Liver (tissue), 9 donors: Measurements from ENCODE around the gene B3GNT9. TPM values are rescaled to one million over a fixed set of nuclear protein-coding genes. Genes with fewer than 3 reads are reported as not detected.

Source experiments
- DNase-seq: peaks from one replicate; pipeline ENCODE4 v3.0.0-alpha.2; 2017; ENCODE audit warnings: low spot score
- H3K27ac ChIP-seq, 2 donors: one replicate each; pipeline ENCODE4 v1.7.0; 2013; ENCODE audit warnings: inconsistent platforms in 2 of 2, low read length in 2 of 2, control low read depth in 1 of 2, low read depth in 1 of 2, mild to moderate bottlenecking in 1 of 2
- H3K27me3 ChIP-seq, 4 donors: one replicate each; pipeline versions ENCODE4 v1.6.1 to v1.7.0; 2013; ENCODE audit warnings: low read length in 3 of 4, inconsistent platforms in 1 of 4, mild to moderate bottlenecking in 1 of 4, moderate library complexity in 1 of 4; ENCODE audit not compliant: control insufficient read depth in 4 of 4, insufficient read depth in 4 of 4
- H3K36me3 ChIP-seq, 4 donors: one replicate each; pipeline versions ENCODE4 v1.6.1 to v1.7.0; 2013; ENCODE audit warnings: low read length in 3 of 4, mild to moderate bottlenecking in 3 of 4, low read depth in 1 of 4, moderate library complexity in 1 of 4; ENCODE audit not compliant: control insufficient read depth in 4 of 4, insufficient read depth in 3 of 4
- H3K4me1 ChIP-seq, 4 donors: one replicate each; pipeline versions ENCODE4 v1.6.1 to v1.7.0; 2013; ENCODE audit warnings: low read length in 3 of 4, mild to moderate bottlenecking in 3 of 4, moderate library complexity in 1 of 4; ENCODE audit not compliant: control insufficient read depth in 4 of 4, insufficient read depth in 4 of 4
- H3K4me3 ChIP-seq, 3 donors: one replicate each; pipeline versions ENCODE4 v1.6.1 to v1.7.0; 2013; ENCODE audit warnings: low read length in 3 of 3, control low read depth in 1 of 3, low read depth in 1 of 3, mild to moderate bottlenecking in 1 of 3
- H3K9ac ChIP-seq, 2 donors: one replicate each; pipeline ENCODE4 v1.7.0; 2013; ENCODE audit warnings: low read length in 2 of 2, mild to moderate bottlenecking in 2 of 2, moderate library complexity in 2 of 2, control low read depth in 1 of 2, low read depth in 1 of 2
- H3K9me3 ChIP-seq, 4 donors: one replicate each; pipeline versions ENCODE4 v1.6.1 to v1.7.0; 2013; ENCODE audit warnings: low read length in 3 of 4; ENCODE audit not compliant: control insufficient read depth in 4 of 4
- EGR1 ChIP-seq, 2 donors: IDR thresholded peaks; 2 replicates each; pipeline ENCODE4 v1.6.1; 2016 to 2018; ENCODE audit warnings: antibody characterized with exemption in 2 of 2, low read depth in 2 of 2
- FOXA1 ChIP-seq: IDR thresholded peaks from 2 replicates; pipeline ENCODE4 v1.6.1; 2016; ENCODE audit warnings: antibody characterized with exemption
- GABPA ChIP-seq, 2 donors: IDR thresholded peaks in 1 of 2; conservative IDR thresholded peaks in 1 of 2; 2 replicates each; pipeline ENCODE4 v1.6.1; 2016; ENCODE audit warnings: antibody characterized with exemption in 2 of 2, mild to moderate bottlenecking in 1 of 2, moderate library complexity in 1 of 2
- HNF4A ChIP-seq, 2 donors: conservative IDR thresholded peaks; 2 replicates each; pipeline ENCODE4 v1.6.1; 2016; ENCODE audit warnings: antibody characterized with exemption in 2 of 2, mild to moderate bottlenecking in 2 of 2
- HNF4G ChIP-seq: IDR thresholded peaks from 2 replicates; pipeline ENCODE4 v1.6.1; 2016; ENCODE audit warnings: antibody characterized with exemption
- JUND ChIP-seq, 2 donors: IDR thresholded peaks; 2 replicates each; pipeline ENCODE4 v1.6.1; 2016; ENCODE audit warnings: antibody characterized with exemption in 2 of 2
- NR2F2 ChIP-seq: IDR thresholded peaks from 2 replicates; pipeline ENCODE4 v1.6.1; 2016; ENCODE audit warnings: antibody characterized with exemption
- RAD21 ChIP-seq, 2 donors: IDR thresholded peaks; 2 replicates each; pipeline ENCODE4 v1.6.1; 2016; ENCODE audit warnings: antibody characterized with exemption in 2 of 2, mild to moderate bottlenecking in 2 of 2
- RXRA ChIP-seq, 2 donors: IDR thresholded peaks; 2 replicates each; pipeline ENCODE4 v1.6.1; 2017 to 2018; ENCODE audit warnings: antibody characterized with exemption in 2 of 2, mild to moderate bottlenecking in 1 of 2
- TAF1 ChIP-seq: conservative IDR thresholded peaks from 2 replicates; pipeline ENCODE4 v1.6.1; 2016; ENCODE audit warnings: antibody characterized with exemption, mild to moderate bottlenecking
- YY1 ChIP-seq: IDR thresholded peaks from 2 replicates; pipeline ENCODE4 v1.6.1; 2016; ENCODE audit warnings: antibody characterized with exemption, mild to moderate bottlenecking
- whole genome bisulfite sequencing: extraction: QIAGEN DNeasy Blood & Tissue Kit; methylation state at CpG from one replicate; pipeline ENCODE4 v1.1.7; 2013; 5-methylcytosine and 5-hydroxymethylcytosine counted together
- polyA plus RNA-seq, 2 donors: library from polyadenylated mRNA; stranded (reverse) in 1 of 2; unstranded in 1 of 2; fragments of 200-250 nt in 1 of 2; fragments of >200 nt in 1 of 2; fragmentation: Nextera tagmentation in 1 of 2; extraction: Ambion mirVana in 1 of 2; gene quantifications; one replicate each; pipeline versions ENCODE4 v1.2.1 to v1.2.3, GENCODE V29; 2013 to 2015
- total RNA-seq, 2 donors: library from RNA; depleted of rRNA; stranded (reverse); fragments of >200 nt; gene quantifications; one replicate each; pipeline ENCODE4 v1.2.3, GENCODE V29; 2014
- TF ChIP-seq, protein P1 (sequence below): fragments of 150-350 bp; IDR thresholded peaks from 2 replicates; pipeline ENCODE4 v1.5.1; 2017; ENCODE audit warnings: improper control_type of control experiment, low read depth, low read length; ENCODE audit not compliant: missing input control
- TF ChIP-seq, protein P2 (sequence below): IDR thresholded peaks from 2 replicates; pipeline ENCODE4 v1.6.1; 2016; ENCODE audit warnings: antibody characterized with exemption
- TF ChIP-seq, protein P3 (sequence below): IDR thresholded peaks from 2 replicates; pipeline ENCODE4 v1.6.1; 2016; ENCODE audit warnings: antibody characterized with exemption
- TF ChIP-seq, protein P4 (sequence below): IDR thresholded peaks from 2 replicates; pipeline ENCODE4 v1.6.1; 2016; ENCODE audit warnings: antibody characterized with exemption
- donor health status: healthy.
- donor health status: healthy.
- donor health status: healthy.
- donor health status: healthy.
- donor health status: healthy.

The B3GNT9 gene
- total and polyA plus RNA-seq, 4 donors: 0.43 to 2.3 (median 1.4) TPM

DNA sequence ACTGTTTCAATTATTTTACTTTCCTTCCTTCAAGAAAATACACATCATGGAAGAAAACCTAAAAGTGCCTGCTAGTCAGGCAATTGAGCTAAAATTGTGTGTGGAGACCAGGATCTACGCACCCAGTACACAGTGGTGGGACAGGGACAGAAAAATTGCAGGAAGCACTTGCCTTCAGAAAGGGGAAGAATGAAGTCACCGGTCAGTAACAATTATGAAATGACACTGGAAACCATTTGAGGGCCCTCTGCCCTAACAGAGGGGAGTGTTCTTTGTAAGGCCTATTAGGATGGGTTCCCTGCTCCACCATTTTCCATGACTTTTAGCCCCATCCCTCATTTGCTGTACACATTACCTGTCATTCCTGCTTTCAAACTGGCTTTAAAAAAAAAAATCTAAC is 45.6 kb downstream of the B3GNT9 start:
- Histone ChIP-seq H3K4me1 (peaks cover 0 to 9% (median 5%) of the 10 kb centered on the region in 4 donors), H3K27ac (no peak overlapping the region), H3K9ac (no peak overlapping the region), H3K27me3 (no peaks in the 10 kb centered on the region), H3K9me3 (no peaks in the 10 kb centered on the region), H3K4me3 (no peak overlapping the region), H3K36me3 (peaks cover 0 to 4% (median 0%) of the 10 kb centered on the region in 4 donors)
- no peak for TF ChIP-seq EGR1 (IDR thresholded peaks at IDR 0.05; ENCODE audit: low read depth in 2 of 2)
- WGBS: 83% methylated on average over 2 of the region's 2 CpGs
- DNase-seq: no peak

DNA sequence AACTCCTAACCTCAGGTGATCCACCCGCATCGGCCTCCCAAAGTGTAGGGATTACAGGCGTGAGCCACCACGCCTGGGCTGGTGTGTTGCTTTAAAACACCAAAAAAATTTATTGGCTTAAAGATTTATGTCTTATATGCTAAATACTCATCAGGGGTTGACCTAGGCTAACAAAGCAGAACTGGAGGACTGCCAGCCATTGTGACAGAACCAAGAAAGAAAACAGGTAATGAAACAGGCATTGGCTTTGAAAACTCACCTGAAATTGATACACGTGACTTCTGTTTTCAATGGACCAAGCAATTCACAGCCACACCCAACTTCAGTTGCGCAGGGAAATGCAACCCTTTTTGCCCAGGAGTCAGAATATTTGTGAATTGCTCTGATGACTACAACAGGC is 46.0 kb downstream of the B3GNT9 start:
- no peaks in the 10 kb centered on the region for H3K27me3 ChIP-seq
- no peak overlapping the region for H3K4me3 ChIP-seq
- no peaks in the 10 kb centered on the region for H3K9me3 ChIP-seq
- no peak overlapping the region for H3K27ac ChIP-seq
- DNase-seq: no peak
- H3K4me1 ChIP-seq: peaks cover 0 to 9% (median 4%) of the 10 kb centered on the region in 4 donors
- no peak overlapping the region for H3K9ac ChIP-seq
- WGBS: 78% methylated on average over 6 of the region's 6 CpGs
- TF ChIP-seq TAF1: no peak
- H3K36me3 ChIP-seq: peaks cover 0 to 5% (median 0%) of the 10 kb centered on the region in 4 donors

DNA sequence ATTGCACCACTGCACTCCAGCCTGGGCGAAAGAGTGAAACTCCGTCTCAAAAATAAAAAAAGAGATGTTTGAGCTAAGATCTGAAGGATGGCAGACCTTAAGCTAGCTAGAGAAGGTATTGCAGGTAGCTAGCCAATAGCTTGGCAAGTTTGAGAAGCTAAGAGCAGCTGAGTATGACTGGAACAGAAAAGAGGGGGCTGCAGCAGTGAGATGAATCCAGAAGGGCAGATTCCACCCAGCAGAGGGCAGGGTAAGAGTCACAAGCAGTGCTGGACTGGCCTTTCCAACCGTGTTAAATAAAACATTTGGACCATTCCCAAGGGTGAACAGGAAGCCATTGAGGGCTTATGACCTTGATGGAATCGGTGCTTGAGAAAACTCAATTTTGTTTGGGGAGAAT is 46.7 kb downstream of the B3GNT9 start:
- WGBS: 44% methylated on average over 4 of the region's 4 CpGs

DNA sequence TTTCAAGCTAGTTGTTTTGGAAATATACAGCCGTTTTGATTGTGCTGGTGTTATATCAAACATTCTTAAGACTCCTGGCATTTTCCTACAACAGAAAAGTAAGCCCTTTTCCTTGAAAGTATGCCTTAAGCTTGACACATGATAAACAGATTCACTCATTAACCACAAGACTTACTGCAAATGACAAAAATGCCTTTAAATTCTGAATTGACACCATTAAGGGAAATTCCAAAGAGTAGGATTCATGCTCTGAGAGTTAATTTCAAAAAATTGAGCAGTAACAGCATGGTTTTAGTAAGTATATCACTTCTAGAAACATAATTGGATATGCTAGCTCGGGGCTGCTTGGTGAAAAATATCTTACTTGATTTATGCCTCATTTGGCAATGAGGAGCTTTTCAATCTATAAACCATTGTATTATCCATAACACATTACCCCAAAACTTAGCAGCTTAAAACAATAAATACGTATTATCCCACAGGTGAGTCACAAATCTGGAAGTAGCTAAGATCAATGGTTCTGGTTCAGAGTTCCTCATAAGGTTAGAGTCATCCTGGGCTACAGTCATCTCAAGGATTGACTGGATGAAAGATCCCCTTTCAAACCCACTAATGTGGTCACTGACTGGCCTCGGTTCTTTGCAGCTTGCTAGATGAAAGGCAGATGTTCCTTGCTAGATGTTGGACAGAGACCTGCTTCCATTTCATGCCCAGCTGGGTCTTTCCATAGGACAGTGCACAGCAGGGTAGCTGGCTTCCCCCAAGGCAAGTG is 49.3 kb downstream of the B3GNT9 start:
- H3K4me1 ChIP-seq: peaks cover 0 to 3% (median 0%) of the 10 kb centered on the region in 4 donors
- peaks cover 0 to 12% (median 4%) of the 10 kb centered on the region in 4 donors for H3K36me3 ChIP-seq
- no peak overlapping the region for H3K4me3 ChIP-seq
- no peaks in the 10 kb centered on the region for H3K9me3 ChIP-seq
- no peak overlapping the region for H3K9ac ChIP-seq
- DNase-seq: no peak
- WGBS: 95% methylated on average over 4 of the region's 4 CpGs
- no peak overlapping the region for H3K27ac ChIP-seq
- H3K27me3 ChIP-seq: no peaks in the 10 kb centered on the region
- TF ChIP-seq, protein P1, sequence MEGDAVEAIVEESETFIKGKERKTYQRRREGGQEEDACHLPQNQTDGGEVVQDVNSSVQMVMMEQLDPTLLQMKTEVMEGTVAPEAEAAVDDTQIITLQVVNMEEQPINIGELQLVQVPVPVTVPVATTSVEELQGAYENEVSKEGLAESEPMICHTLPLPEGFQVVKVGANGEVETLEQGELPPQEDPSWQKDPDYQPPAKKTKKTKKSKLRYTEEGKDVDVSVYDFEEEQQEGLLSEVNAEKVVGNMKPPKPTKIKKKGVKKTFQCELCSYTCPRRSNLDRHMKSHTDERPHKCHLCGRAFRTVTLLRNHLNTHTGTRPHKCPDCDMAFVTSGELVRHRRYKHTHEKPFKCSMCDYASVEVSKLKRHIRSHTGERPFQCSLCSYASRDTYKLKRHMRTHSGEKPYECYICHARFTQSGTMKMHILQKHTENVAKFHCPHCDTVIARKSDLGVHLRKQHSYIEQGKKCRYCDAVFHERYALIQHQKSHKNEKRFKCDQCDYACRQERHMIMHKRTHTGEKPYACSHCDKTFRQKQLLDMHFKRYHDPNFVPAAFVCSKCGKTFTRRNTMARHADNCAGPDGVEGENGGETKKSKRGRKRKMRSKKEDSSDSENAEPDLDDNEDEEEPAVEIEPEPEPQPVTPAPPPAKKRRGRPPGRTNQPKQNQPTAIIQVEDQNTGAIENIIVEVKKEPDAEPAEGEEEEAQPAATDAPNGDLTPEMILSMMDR: no peak
- no peak for TF ChIP-seq FOXA1
- TF ChIP-seq GABPA (IDR thresholded peaks at IDR 0.05 in 1 of 2, conservative IDR thresholded peaks at IDR 0.05 in 1 of 2): no peak
- TF ChIP-seq, protein P2, sequence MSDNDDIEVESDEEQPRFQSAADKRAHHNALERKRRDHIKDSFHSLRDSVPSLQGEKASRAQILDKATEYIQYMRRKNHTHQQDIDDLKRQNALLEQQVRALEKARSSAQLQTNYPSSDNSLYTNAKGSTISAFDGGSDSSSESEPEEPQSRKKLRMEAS: no peak
- no peak for TF ChIP-seq RAD21 (IDR thresholded peaks at IDR 0.05)
- TF ChIP-seq NR2F2: no peak
- TF ChIP-seq HNF4A (conservative IDR thresholded peaks at IDR 0.05): no peak
- TF ChIP-seq, protein P3, sequence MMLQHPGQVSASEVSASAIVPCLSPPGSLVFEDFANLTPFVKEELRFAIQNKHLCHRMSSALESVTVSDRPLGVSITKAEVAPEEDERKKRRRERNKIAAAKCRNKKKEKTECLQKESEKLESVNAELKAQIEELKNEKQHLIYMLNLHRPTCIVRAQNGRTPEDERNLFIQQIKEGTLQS: no peak
- TF ChIP-seq, protein P4, sequence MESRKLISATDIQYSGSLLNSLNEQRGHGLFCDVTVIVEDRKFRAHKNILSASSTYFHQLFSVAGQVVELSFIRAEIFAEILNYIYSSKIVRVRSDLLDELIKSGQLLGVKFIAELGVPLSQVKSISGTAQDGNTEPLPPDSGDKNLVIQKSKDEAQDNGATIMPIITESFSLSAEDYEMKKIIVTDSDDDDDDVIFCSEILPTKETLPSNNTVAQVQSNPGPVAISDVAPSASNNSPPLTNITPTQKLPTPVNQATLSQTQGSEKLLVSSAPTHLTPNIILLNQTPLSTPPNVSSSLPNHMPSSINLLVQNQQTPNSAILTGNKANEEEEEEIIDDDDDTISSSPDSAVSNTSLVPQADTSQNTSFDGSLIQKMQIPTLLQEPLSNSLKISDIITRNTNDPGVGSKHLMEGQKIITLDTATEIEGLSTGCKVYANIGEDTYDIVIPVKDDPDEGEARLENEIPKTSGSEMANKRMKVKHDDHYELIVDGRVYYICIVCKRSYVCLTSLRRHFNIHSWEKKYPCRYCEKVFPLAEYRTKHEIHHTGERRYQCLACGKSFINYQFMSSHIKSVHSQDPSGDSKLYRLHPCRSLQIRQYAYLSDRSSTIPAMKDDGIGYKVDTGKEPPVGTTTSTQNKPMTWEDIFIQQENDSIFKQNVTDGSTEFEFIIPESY: no peak
- TF ChIP-seq JUND (IDR thresholded peaks at IDR 0.05): no peak
- TF ChIP-seq EGR1 (IDR thresholded peaks at IDR 0.05; ENCODE audit: low read depth in 2 of 2): no peak

More for the DNA sequence above, 46.7 kb downstream of the B3GNT9 start:
- no peak for DNase-seq
- Histone ChIP-seq H3K9me3 (no peaks in the 10 kb centered on the region), H3K27ac (no peak overlapping the region), H3K4me3 (no peak overlapping the region), H3K4me1 (peaks cover 0 to 3% (median 2%) of the 10 kb centered on the region in 4 donors), H3K9ac (no peak overlapping the region), H3K36me3 (peaks cover 0 to 8% (median 2%) of the 10 kb centered on the region in 4 donors), H3K27me3 (no peaks in the 10 kb centered on the region)
- TF ChIP-seq HNF4A (conservative IDR thresholded peaks at IDR 0.05) (peak in 1 of 2 donors; percentile 46), RAD21 (IDR thresholded peaks at IDR 0.05) (peak; percentile 62 to 79), FOXA1 (no peak), HNF4G (no peak), NR2F2 (no peak), RXRA (IDR thresholded peaks at IDR 0.05) (peak; percentile 8), YY1 (peak; percentile 23)
- TF ChIP-seq, protein P1: peak; percentile 40
